GM18951 (cell line): ENCODE results near the gene BMP2K.

Source experiments
- POLR2A ChIP-seq: IDR thresholded peaks from 4 replicates; pipeline ENCODE4 v1.6.1; 2011; ENCODE audit warnings: mild to moderate bottlenecking; ENCODE audit not compliant: insufficient read length, insufficient read depth; ENCODE audit errors: extremely low read depth
- in situ Hi-C: fragments of 300-500 bp; cut with MboI; formaldehyde crosslinking; loops from one replicate; pipeline ENCODE4 v1.12.0; 2022; ENCODE audit warnings: low sequenced_read_pairs, mixed read lengths, inconsistent platforms; ENCODE audit not compliant: unreplicated experiment

BMP2K gene

DNA sequence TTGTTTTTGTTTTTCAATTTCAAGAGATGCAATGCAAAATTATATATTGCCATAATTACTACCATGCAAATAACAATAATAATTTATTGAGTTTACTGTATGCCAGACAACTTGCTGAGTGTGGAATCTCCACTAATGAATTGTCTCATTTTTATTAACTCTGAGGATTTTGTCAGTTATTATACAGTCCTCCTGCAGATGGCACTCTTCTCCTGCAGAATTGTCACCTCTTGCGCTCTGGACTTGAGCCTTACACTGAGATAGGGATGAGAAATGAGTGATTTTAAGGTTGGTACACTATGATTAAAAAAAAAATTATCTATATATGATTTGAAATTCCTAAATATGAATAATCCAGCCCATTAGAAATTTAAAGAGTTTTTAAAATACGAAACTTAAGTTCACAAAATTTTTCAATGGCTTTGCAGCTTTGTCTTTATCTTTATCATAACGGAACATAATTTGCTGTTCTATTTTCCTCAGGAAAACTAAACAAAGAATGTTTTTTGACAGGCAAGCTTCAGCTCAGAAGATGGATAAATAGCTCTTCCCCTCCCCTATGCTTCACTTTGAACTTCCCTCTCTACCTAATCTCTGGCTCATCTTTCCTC lies 175.8 kb downstream of the BMP2K start:
- in situ Hi-C loops: loop anchor here (25.0 kb wide), 2 partner anchors 435 to 1260 kb away; no protein-coding TSS in a partner anchor
- TF ChIP-seq POLR2A: no peak

DNA sequence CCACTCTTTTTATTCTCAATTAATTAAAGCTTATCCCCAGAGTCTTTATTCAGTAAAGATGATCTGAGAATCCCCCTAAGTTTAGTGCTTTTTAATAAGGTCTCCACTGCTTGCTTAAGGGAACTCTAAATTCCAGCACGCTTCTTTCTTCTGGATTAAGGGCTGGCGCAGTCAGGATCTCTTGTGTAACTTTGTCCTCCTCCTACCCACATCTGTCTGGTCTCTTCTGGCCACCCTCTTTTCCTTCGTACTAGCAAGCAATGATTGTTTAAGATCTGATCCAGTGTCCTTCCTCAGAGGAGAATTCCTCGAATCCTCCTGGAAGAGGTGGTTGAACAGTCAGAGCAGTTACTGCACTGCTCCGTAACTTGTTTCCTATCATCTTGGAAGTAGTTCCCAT lies 177.1 kb downstream of the BMP2K start:
- no peak for TF ChIP-seq POLR2A
- in situ Hi-C loops: loop anchor here (25.0 kb wide), 2 partner anchors 434 to 1259 kb away; no protein-coding TSS in a partner anchor

DNA sequence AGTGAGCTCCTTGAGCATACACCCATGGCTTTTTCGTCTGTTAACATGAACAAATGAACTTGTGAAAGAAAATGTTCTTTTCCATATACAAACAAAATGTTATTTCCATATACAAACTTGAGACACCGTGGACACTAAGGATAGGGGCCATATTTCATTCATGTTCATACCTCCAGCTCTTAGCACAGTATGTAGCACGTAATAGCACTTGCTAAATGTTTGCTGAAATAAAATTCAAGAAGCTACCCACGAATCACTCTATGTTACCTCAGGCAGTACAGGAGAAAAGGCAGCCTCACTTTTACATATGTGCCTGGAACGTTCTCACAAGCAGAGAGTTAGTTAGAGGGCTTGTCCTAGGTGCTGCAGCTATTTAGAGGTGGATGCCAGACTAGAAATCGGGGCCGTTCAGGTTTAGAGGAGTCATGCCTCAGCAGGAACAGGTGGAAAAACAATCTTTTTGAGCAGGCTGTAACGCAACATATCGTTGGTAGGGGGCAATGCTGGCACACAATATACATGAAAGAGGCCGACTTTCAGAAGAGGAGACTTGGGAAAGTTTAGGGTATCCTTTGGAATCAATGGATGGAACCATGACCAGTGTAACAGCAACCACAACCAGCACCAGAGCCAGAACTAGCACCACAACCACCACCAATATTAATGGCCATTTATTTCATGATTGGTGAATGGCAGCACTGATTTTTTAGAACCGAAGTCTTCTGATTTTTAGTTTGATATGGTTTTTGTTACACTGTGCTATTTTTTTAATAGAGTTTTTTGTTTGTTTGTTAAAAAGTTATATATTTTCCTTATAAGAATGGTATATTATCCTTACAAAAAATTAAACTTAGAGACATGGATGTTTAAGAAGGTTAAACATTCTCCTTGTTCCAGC lies 177.9 kb downstream of the BMP2K start:
- in situ Hi-C loops: loop anchor here (25.0 kb wide), 2 partner anchors 433 to 1258 kb away; no protein-coding TSS in a partner anchor

DNA sequence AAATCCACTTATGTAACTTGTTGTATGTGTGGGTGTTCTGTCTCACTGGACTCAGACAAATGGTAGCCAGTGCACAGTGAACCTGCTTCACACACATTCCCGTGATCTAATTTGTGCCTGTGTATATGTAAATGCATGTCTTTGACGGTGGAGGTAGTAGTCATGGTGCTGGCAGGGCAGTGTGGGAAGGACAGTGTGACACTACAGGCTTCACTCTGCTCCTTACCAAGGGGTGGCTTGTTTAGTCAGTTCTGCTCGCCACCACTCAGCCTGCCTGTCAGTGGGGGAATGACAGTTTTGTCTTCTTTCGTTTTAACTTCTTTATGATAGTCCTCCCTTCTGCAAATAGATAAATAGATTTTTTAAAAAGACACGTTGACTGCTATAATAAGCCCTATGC lies 180.8 kb downstream of the BMP2K start:
- no peak for TF ChIP-seq POLR2A
- in situ Hi-C loops: loop anchor here (25.0 kb wide), 2 partner anchors 430 to 1255 kb away; no protein-coding TSS in a partner anchor

More for the DNA sequence above, 177.9 kb downstream of the BMP2K start:
- no peak for TF ChIP-seq POLR2A

DNA sequence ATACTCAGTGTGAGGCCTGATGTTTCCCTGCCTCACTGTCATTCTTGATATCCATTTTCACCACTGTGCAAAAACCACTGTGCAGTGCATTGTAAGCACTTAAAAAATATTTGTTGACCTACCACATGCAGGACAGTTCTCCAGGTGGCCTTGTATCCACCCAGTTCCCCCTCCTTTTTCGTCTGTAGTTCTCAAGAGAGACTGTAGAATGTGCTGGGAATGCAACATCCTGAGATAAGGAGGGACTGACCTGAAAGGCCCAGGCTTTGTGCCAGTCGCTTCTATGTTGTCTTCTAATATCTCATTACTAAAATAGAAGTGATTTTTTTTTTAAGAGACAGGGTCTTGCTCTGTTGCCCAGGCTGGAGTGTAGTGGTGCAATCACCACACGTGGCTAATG lies 184.8 kb downstream of the BMP2K start:
- in situ Hi-C loops: loop anchor here (25.0 kb wide), 2 partner anchors 426 to 1251 kb away; no protein-coding TSS in a partner anchor
- TF ChIP-seq POLR2A: no peak
